CMK (cell line): ENCODE measurements around the gene ELF4.

Source experiments
- DNase-seq: peaks from one replicate; pipeline ENCODE4 v3.0.0-alpha.2; 2010; ENCODE audit warnings: low read depth

Gene ELF4

GRCh38 chrX:130114141-130114588, 3.9 kb upstream of the ELF4 start:
- DNase-seq, result no peak

- no peak for DNase-seq
These were observed 1.2 kb upstream of the ELF4 start for GRCh38 chrX:130111220-130112154.

- DNase-seq, result no peak
These were observed 593 bp downstream of the ELF4 start for GRCh38 chrX:130109429-130110378.

GRCh38 chrX:130108647-130109428, 1.5 kb downstream of the ELF4 start:
- no peak for DNase-seq

GRCh38 chrX:130106071-130106470, 4.2 kb downstream of the ELF4 start:
- no peak for DNase-seq

GRCh38 chrX:130105244-130105643, 5.1 kb downstream of the ELF4 start:
- no peak for DNase-seq

- DNase-seq, result no peak
These were observed 6.7 kb downstream of the ELF4 start for GRCh38 chrX:130103605-130104004.

GRCh38 chrX:130100180-130100579, 10.1 kb downstream of the ELF4 start:
- no peak for DNase-seq

- no peak for DNase-seq
These were observed 12.1 kb downstream of the ELF4 start for GRCh38 chrX:130098210-130098552.

GRCh38 chrX:130097507-130098209, 12.6 kb downstream of the ELF4 start:
- DNase-seq, result peak; percentile 67

- no peak for DNase-seq
These were observed 14.9 kb downstream of the ELF4 start for GRCh38 chrX:130095249-130096030.

- DNase-seq, result no peak
These were observed 15.6 kb downstream of the ELF4 start for GRCh38 chrX:130094696-130095095.

- DNase-seq, result no peak
These were observed 17.0 kb downstream of the ELF4 start for GRCh38 chrX:130093271-130093670.

- DNase-seq, result peak; percentile 85
These were observed 18.2 kb downstream of the ELF4 start for GRCh38 chrX:130091980-130092522.

GRCh38 chrX:130090364-130090763, 19.9 kb downstream of the ELF4 start:
- DNase-seq, result no peak

- DNase-seq, result peak; percentile 72
These were observed 23.7 kb downstream of the ELF4 start for GRCh38 chrX:130086447-130087206.

GRCh38 chrX:130085551-130086446, 24.5 kb downstream of the ELF4 start:
- DNase-seq, result no peak

- DNase-seq, result no peak
These were observed 25.6 kb downstream of the ELF4 start for GRCh38 chrX:130084631-130085237.
